GM12878 (cell line): ENCODE results near the gene THAP9. TPM values are rescaled to one million over a fixed set of nuclear protein-coding genes. Genes with fewer than 3 reads are reported as not detected.

Source experiments
- ATF7 ChIP-seq: fragments of 450-650 bp; IDR thresholded peaks from 2 replicates; pipeline ENCODE4 v1.6.1; 2016; ENCODE audit warnings: low read depth, mild to moderate bottlenecking
- CHD4 ChIP-seq: fragments of 200-600 bp; sonication (generic); IDR thresholded peaks from 2 replicates; pipeline ENCODE4 v1.6.1; 2016; ENCODE audit warnings: mild to moderate bottlenecking
- EZH2 ChIP-seq: IDR thresholded peaks from 2 replicates; pipeline ENCODE4 v1.6.1; 2012; ENCODE audit warnings: low read depth, mild to moderate bottlenecking, control low read depth, inconsistent platforms, low read length, borderline replicate concordance; ENCODE audit not compliant: control insufficient read depth
- FOS ChIP-seq: IDR thresholded peaks from 3 replicates; pipeline ENCODE4 v1.6.1; 2011; ENCODE audit warnings: borderline replicate concordance; ENCODE audit not compliant: insufficient read length; ENCODE audit errors: extremely low read depth
- FOXK2 ChIP-seq: fragments of 450-650 bp; IDR thresholded peaks from 2 replicates; pipeline ENCODE4 v1.6.1; 2017; ENCODE audit warnings: mild to moderate bottlenecking, moderate library complexity
- GATAD2B ChIP-seq: fragments of 450-650 bp; conservative IDR thresholded peaks from 2 replicates; pipeline ENCODE4 v1.6.1; 2017; ENCODE audit warnings: low read depth, mild to moderate bottlenecking, moderate library complexity
- IKZF1 ChIP-seq: fragments of 450-650 bp; conservative IDR thresholded peaks from 2 replicates; pipeline ENCODE4 v1.6.1; 2017; ENCODE audit warnings: antibody characterized with exemption, mild to moderate bottlenecking
- JUNB ChIP-seq: IDR thresholded peaks from 2 replicates; pipeline ENCODE4 v1.6.1; 2016; ENCODE audit warnings: antibody characterized with exemption, mild to moderate bottlenecking
- KDM1A ChIP-seq: fragments of 200-600 bp; sonication (generic); IDR thresholded peaks from 2 replicates; pipeline ENCODE4 v1.6.1; 2016; ENCODE audit warnings: borderline replicate concordance
- MYB ChIP-seq: fragments of 150-350 bp; IDR thresholded peaks from 2 replicates; pipeline ENCODE4 v1.6.1; 2014; ENCODE audit warnings: mild to moderate bottlenecking, low read depth, low read length, borderline replicate concordance
- POU2F2 ChIP-seq: IDR thresholded peaks from 3 replicates; pipeline ENCODE4 v1.6.1; 2011; ENCODE audit warnings: low read depth, mild to moderate bottlenecking, low read length, borderline replicate concordance
- RAD21 ChIP-seq: IDR thresholded peaks from 2 replicates; pipeline ENCODE4 v1.6.1; 2011; ENCODE audit warnings: mild to moderate bottlenecking, low read depth, low read length, moderate library complexity; ENCODE audit not compliant: insufficient read depth
- RAD51 ChIP-seq: fragments of 450-650 bp; IDR thresholded peaks from 2 replicates; pipeline ENCODE4 v1.6.1; 2016; ENCODE audit warnings: moderate library complexity, mild to moderate bottlenecking, inconsistent platforms
- SREBF2 ChIP-seq: IDR thresholded peaks from 2 replicates; pipeline ENCODE4 v1.6.1; 2012; ENCODE audit warnings: mild to moderate bottlenecking, low read length
- SUZ12 ChIP-seq: fragments of 200-600 bp; sonication (generic); IDR thresholded peaks from one replicate; pipeline ENCODE4 v1.6.1; 2018; ENCODE audit warnings: antibody characterized with exemption, mild to moderate bottlenecking; ENCODE audit not compliant: unreplicated experiment
- ZNF24 ChIP-seq: fragments of 450-650 bp; IDR thresholded peaks from 2 replicates; pipeline ENCODE4 v1.6.1; 2017; ENCODE audit warnings: antibody characterized with exemption, mild to moderate bottlenecking
- polyA plus RNA-seq, 11 experiments: library from polyadenylated mRNA; depleted of rRNA in 4 of 11; unstranded in 6 of 11; stranded (reverse) in 5 of 11; fragments of >200 nt; fragmentation: Nextera tagmentation in 4 of 11; fragmentation: Illumina TruSeq in 1 of 11; extraction: Ambion mirVana in 4 of 11; extraction: Trizol in 1 of 11; gene quantifications; 1 replicate in 1 of 11; 2 replicates in 10 of 11; pipeline versions ENCODE4 v1.2.1 to v1.2.3, GENCODE V29; 2011 to 2016; ENCODE audit warnings: inconsistent platforms in 2 of 11, missing spikeins in 2 of 11, low read depth in 1 of 11
- total RNA-seq, 4 experiments: library from RNA; depleted of rRNA in 3 of 4; stranded (reverse); fragments of >200 nt in 3 of 4; fragmentation: Illumina TruSeq in 1 of 4; extraction: Trizol in 1 of 4; gene quantifications; 2 replicates each; pipeline versions ENCODE4 v1.2.1 to v1.2.3, GENCODE V29; 2013 to 2021
- TF ChIP-seq, protein P1 (sequence below): IDR thresholded peaks from 2 replicates; pipeline ENCODE4 v1.6.1; 2012; ENCODE audit warnings: low read depth, low read length, improper control_type of control experiment
- TF ChIP-seq, protein P2 (sequence below), 3 experiments: IDR thresholded peaks in 2 of 3; conservative IDR thresholded peaks in 1 of 3; 2 replicates each; pipeline ENCODE4 v1.5.1; 2011; ENCODE audit warnings: low read depth in 3 of 3, low read length in 3 of 3, mild to moderate bottlenecking in 3 of 3, control low read depth in 2 of 3, moderate library complexity in 2 of 3, inconsistent platforms in 1 of 3, mixed read lengths in 1 of 3; ENCODE audit not compliant: control insufficient read depth in 2 of 3, insufficient read depth in 1 of 3; ENCODE audit errors: extremely low read depth in 1 of 3
- TF ChIP-seq, protein P3 (sequence below): IDR thresholded peaks from 2 replicates; pipeline ENCODE4 v1.6.1; 2012; ENCODE audit warnings: mild to moderate bottlenecking, low read depth, low read length
- TF ChIP-seq, protein P4 (sequence below): fragments of 150-350 bp; IDR thresholded peaks from 2 replicates; pipeline ENCODE4 v1.6.1; 2014; ENCODE audit warnings: mild to moderate bottlenecking, low read depth, low read length
- TF ChIP-seq, protein P5 (sequence below): fragments of 450-650 bp; IDR thresholded peaks from 2 replicates; pipeline ENCODE4 v1.6.1; 2017; ENCODE audit warnings: mild to moderate bottlenecking

Gene THAP9
- total and polyA plus RNA-seq, 10 of the 15 experiments (the other 5 are each of a cell fraction or from before 2014, with no cell fraction given) = 2.1 to 4.9 (median 3.3) TPM

DNA sequence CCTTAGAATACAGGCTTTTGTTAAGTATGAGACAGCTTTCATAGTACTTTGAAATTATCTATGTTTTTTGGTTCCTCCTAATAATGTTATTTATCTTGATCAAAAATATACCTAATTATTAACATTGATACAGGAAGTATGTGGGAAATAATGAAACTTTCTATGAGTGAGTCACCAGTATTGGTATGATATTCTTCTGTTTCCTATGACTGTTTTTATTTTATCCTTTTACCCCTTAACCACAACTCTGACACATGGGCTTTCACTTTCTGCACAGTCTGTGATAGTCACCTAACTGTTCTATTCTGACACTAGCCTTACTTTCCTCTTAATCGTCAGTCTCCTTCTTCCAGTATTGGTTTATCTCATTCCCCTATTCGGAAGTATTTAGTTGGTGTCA, 4.7 kb downstream of the THAP9 start (continued):
- TF ChIP-seq, protein P1, sequence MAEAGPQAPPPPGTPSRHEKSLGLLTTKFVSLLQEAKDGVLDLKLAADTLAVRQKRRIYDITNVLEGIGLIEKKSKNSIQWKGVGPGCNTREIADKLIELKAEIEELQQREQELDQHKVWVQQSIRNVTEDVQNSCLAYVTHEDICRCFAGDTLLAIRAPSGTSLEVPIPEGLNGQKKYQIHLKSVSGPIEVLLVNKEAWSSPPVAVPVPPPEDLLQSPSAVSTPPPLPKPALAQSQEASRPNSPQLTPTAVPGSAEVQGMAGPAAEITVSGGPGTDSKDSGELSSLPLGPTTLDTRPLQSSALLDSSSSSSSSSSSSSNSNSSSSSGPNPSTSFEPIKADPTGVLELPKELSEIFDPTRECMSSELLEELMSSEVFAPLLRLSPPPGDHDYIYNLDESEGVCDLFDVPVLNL = no peak
- no peak for TF ChIP-seq RAD21
- no peak for TF ChIP-seq FOXK2
- TF ChIP-seq, protein P2, sequence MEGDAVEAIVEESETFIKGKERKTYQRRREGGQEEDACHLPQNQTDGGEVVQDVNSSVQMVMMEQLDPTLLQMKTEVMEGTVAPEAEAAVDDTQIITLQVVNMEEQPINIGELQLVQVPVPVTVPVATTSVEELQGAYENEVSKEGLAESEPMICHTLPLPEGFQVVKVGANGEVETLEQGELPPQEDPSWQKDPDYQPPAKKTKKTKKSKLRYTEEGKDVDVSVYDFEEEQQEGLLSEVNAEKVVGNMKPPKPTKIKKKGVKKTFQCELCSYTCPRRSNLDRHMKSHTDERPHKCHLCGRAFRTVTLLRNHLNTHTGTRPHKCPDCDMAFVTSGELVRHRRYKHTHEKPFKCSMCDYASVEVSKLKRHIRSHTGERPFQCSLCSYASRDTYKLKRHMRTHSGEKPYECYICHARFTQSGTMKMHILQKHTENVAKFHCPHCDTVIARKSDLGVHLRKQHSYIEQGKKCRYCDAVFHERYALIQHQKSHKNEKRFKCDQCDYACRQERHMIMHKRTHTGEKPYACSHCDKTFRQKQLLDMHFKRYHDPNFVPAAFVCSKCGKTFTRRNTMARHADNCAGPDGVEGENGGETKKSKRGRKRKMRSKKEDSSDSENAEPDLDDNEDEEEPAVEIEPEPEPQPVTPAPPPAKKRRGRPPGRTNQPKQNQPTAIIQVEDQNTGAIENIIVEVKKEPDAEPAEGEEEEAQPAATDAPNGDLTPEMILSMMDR (IDR thresholded peaks at IDR 0.05 in 2 of 3, conservative IDR thresholded peaks at IDR 0.05 in 1 of 3; ENCODE audit: control insufficient read depth in 2 of 3, extremely low read depth in 1 of 3, insufficient read depth in 1 of 3, low read depth in 3 of 3, low read length in 3 of 3) = no peak
- peak; percentile 34; the same call in 1 of the 2 replicates for TF ChIP-seq ZNF24
- TF ChIP-seq JUNB = peak; percentile 98
- no peak for TF ChIP-seq POU2F2
- TF ChIP-seq, protein P3, sequence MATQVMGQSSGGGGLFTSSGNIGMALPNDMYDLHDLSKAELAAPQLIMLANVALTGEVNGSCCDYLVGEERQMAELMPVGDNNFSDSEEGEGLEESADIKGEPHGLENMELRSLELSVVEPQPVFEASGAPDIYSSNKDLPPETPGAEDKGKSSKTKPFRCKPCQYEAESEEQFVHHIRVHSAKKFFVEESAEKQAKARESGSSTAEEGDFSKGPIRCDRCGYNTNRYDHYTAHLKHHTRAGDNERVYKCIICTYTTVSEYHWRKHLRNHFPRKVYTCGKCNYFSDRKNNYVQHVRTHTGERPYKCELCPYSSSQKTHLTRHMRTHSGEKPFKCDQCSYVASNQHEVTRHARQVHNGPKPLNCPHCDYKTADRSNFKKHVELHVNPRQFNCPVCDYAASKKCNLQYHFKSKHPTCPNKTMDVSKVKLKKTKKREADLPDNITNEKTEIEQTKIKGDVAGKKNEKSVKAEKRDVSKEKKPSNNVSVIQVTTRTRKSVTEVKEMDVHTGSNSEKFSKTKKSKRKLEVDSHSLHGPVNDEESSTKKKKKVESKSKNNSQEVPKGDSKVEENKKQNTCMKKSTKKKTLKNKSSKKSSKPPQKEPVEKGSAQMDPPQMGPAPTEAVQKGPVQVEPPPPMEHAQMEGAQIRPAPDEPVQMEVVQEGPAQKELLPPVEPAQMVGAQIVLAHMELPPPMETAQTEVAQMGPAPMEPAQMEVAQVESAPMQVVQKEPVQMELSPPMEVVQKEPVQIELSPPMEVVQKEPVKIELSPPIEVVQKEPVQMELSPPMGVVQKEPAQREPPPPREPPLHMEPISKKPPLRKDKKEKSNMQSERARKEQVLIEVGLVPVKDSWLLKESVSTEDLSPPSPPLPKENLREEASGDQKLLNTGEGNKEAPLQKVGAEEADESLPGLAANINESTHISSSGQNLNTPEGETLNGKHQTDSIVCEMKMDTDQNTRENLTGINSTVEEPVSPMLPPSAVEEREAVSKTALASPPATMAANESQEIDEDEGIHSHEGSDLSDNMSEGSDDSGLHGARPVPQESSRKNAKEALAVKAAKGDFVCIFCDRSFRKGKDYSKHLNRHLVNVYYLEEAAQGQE = no peak
- no peak for TF ChIP-seq GATAD2B
- TF ChIP-seq CHD4 = no peak
- no peak for TF ChIP-seq MYB
- TF ChIP-seq, protein P4, sequence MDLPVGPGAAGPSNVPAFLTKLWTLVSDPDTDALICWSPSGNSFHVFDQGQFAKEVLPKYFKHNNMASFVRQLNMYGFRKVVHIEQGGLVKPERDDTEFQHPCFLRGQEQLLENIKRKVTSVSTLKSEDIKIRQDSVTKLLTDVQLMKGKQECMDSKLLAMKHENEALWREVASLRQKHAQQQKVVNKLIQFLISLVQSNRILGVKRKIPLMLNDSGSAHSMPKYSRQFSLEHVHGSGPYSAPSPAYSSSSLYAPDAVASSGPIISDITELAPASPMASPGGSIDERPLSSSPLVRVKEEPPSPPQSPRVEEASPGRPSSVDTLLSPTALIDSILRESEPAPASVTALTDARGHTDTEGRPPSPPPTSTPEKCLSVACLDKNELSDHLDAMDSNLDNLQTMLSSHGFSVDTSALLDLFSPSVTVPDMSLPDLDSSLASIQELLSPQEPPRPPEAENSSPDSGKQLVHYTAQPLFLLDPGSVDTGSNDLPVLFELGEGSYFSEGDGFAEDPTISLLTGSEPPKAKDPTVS = no peak
- no peak for TF ChIP-seq SUZ12
- TF ChIP-seq KDM1A = no peak
- no peak for TF ChIP-seq EZH2
- TF ChIP-seq SREBF2 = no peak
- TF ChIP-seq ATF7 = peak; percentile 96
- TF ChIP-seq, protein P5, sequence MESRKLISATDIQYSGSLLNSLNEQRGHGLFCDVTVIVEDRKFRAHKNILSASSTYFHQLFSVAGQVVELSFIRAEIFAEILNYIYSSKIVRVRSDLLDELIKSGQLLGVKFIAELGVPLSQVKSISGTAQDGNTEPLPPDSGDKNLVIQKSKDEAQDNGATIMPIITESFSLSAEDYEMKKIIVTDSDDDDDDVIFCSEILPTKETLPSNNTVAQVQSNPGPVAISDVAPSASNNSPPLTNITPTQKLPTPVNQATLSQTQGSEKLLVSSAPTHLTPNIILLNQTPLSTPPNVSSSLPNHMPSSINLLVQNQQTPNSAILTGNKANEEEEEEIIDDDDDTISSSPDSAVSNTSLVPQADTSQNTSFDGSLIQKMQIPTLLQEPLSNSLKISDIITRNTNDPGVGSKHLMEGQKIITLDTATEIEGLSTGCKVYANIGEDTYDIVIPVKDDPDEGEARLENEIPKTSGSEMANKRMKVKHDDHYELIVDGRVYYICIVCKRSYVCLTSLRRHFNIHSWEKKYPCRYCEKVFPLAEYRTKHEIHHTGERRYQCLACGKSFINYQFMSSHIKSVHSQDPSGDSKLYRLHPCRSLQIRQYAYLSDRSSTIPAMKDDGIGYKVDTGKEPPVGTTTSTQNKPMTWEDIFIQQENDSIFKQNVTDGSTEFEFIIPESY = no peak
- TF ChIP-seq RAD51 = no peak
- no peak for TF ChIP-seq FOS
- TF ChIP-seq IKZF1 = peak; percentile 79
